GM12878 (cell line): ENCODE measurements around the gene CTBP1. TPM values are rescaled to one million over a fixed set of nuclear protein-coding genes. Genes with fewer than 3 reads are reported as not detected.

Experiments used
- ATAC-seq: fragments of 200-7000 bp; cut with Tn5 transposase; 3 replicates; pipeline ENCODE4 v1.9.1; 2020; ENCODE audit warnings: mild to moderate bottlenecking, moderate library complexity
- BruUV-seq: library from RNA; stranded (reverse); fragments of 400-500 nt; replicated peaks from 2 replicates; lab custom pipeline; 2021; lab: Mats Ljungman, UMichigan
- CTCF ChIA-PET: fragments of 300-600 bp; sonication (Branson Sonifier 250); formaldehyde crosslinking; extraction: SDS; loops from one replicate; lab custom pipeline; 2021; ENCODE audit warnings: inconsistent platforms; lab: Yijun Ruan, JAX
- POLR2A ChIA-PET: fragments of 350-600 bp; formaldehyde crosslinking; extraction: SDS; loops from one replicate; lab custom pipeline; 2021; ENCODE audit warnings: inconsistent platforms; lab: Charles Lee
- RAD21 ChIA-PET: fragments of 300-600 bp; sonication (Branson Sonifier 250); formaldehyde crosslinking; loops from one replicate; lab custom pipeline; 2023; ENCODE audit warnings: antibody characterized with exemption; ENCODE audit not compliant: unreplicated experiment; lab: Charles Lee
- SMC1A ChIA-PET: fragments of 300-600 bp; sonication (Branson Sonifier 250); formaldehyde crosslinking; loops from one replicate; lab custom pipeline; 2023; ENCODE audit not compliant: unreplicated experiment, uncharacterized antibody; lab: Charles Lee
- DNase-seq: peaks from one replicate; pipeline ENCODE4 v3.0.0-alpha.2; 2011; ENCODE audit warnings: low read depth, low spot score
- FAIRE-seq: peaks from 3 replicates; lab custom pipeline; 2011; peaks lifted over from hg19 to GRCh38; lab: Jason Lieb, UNC
- H2AFZ ChIP-seq: 2 replicates; pipeline ENCODE4 v1.6.0; 2011; ENCODE audit warnings: low read depth, low read length, control low read depth; ENCODE audit not compliant: control insufficient read depth
- H3K27ac ChIP-seq: 2 replicates; pipeline ENCODE4 v1.5.1; 2011; ENCODE audit warnings: control low read depth; ENCODE audit not compliant: control insufficient read depth, insufficient read depth
- H3K27me3 ChIP-seq, 2 experiments: replicated peaks in 1 of 2; 2 replicates each; pipeline versions ENCODE4 v1.6.0 to v1.6.1; 2011; ENCODE audit warnings: low read length in 1 of 2; ENCODE audit not compliant: control insufficient read depth in 2 of 2, insufficient read depth in 2 of 2
- H3K36me3 ChIP-seq, 2 experiments: 2 replicates each; pipeline ENCODE4 v1.5.1; 2011; ENCODE audit warnings: low read length in 1 of 2; ENCODE audit not compliant: control insufficient read depth in 2 of 2, insufficient read depth in 2 of 2
- H3K4me1 ChIP-seq: 2 replicates; pipeline ENCODE4 v1.6.1; 2011; ENCODE audit warnings: mild to moderate bottlenecking, low read length, moderate library complexity, mixed read lengths; ENCODE audit not compliant: control insufficient read depth, insufficient read depth
- H3K4me2 ChIP-seq: 2 replicates; pipeline ENCODE4 v1.6.0; 2011; ENCODE audit warnings: control low read depth; ENCODE audit not compliant: control insufficient read depth, insufficient read depth
- H3K4me3 ChIP-seq: fragments of 200-600 bp; sonication (generic); 2 replicates; pipeline ENCODE4 v1.5.1; 2016
- H3K79me2 ChIP-seq: 2 replicates; pipeline ENCODE4 v1.6.0; 2011; ENCODE audit warnings: low read length; ENCODE audit not compliant: control insufficient read depth, insufficient read depth
- H3K9ac ChIP-seq: 2 replicates; pipeline ENCODE4 v1.8.0; 2011; ENCODE audit warnings: low read length, control low read depth, mixed read lengths; ENCODE audit not compliant: control insufficient read depth, insufficient read depth
- H3K9me3 ChIP-seq: replicated peaks from 3 replicates; pipeline ENCODE4 v1.5.1; 2011; ENCODE audit warnings: mild to moderate bottlenecking, low read length; ENCODE audit not compliant: control insufficient read depth, insufficient read depth
- H4K20me1 ChIP-seq: 2 replicates; pipeline ENCODE4 v1.6.0; 2011; ENCODE audit not compliant: control insufficient read depth, insufficient read depth
- ATF7 ChIP-seq: fragments of 450-650 bp; IDR thresholded peaks from 2 replicates; pipeline ENCODE4 v1.6.1; 2016; ENCODE audit warnings: low read depth, mild to moderate bottlenecking
- CHD2 ChIP-seq: IDR thresholded peaks from 2 replicates; pipeline ENCODE4 v1.6.1; 2011; ENCODE audit warnings: low read depth, low read length, improper control_type of control experiment, borderline replicate concordance
- E4F1 ChIP-seq: fragments of 450-650 bp; IDR thresholded peaks from 2 replicates; pipeline ENCODE4 v1.6.1; 2018; ENCODE audit warnings: borderline replicate concordance, mild to moderate bottlenecking; ENCODE audit not compliant: partially characterized antibody
- GATAD2B ChIP-seq: fragments of 450-650 bp; conservative IDR thresholded peaks from 2 replicates; pipeline ENCODE4 v1.6.1; 2017; ENCODE audit warnings: low read depth, mild to moderate bottlenecking, moderate library complexity
- LARP7 ChIP-seq: fragments of 450-650 bp; IDR thresholded peaks from 2 replicates; pipeline ENCODE4 v1.6.1; 2017; ENCODE audit warnings: mild to moderate bottlenecking
- NBN ChIP-seq: fragments of 450-650 bp; IDR thresholded peaks from 2 replicates; pipeline ENCODE4 v1.6.1; 2016
- NFYA ChIP-seq: IDR thresholded peaks from 2 replicates; pipeline ENCODE4 v1.6.1; 2011; ENCODE audit warnings: low read depth, mild to moderate bottlenecking, low read length, improper control_type of control experiment, borderline replicate concordance
- NFYB ChIP-seq: IDR thresholded peaks from 2 replicates; pipeline ENCODE4 v1.6.1; 2011; ENCODE audit warnings: low read depth, mild to moderate bottlenecking, low read length, improper control_type of control experiment, moderate library complexity; ENCODE audit not compliant: insufficient read depth
- NR2F1 ChIP-seq: fragments of 450-650 bp; conservative IDR thresholded peaks from 2 replicates; pipeline ENCODE4 v1.6.1; 2017; ENCODE audit warnings: mild to moderate bottlenecking
- PKNOX1 ChIP-seq: fragments of 450-650 bp; IDR thresholded peaks from 2 replicates; pipeline ENCODE4 v1.6.1; 2016; ENCODE audit warnings: mild to moderate bottlenecking
- ZNF274 ChIP-seq: IDR thresholded peaks from one replicate; pipeline ENCODE4 v1.8.0; 2011; ENCODE audit not compliant: insufficient read length, insufficient read depth
- ZNF687 ChIP-seq: fragments of 450-650 bp; IDR thresholded peaks from 2 replicates; pipeline ENCODE4 v1.6.1; 2017; ENCODE audit warnings: mild to moderate bottlenecking, moderate library complexity
- WGBS: methylation state at CpG from one replicate; pipeline ENCODE4 v1.1.6; 2016; ENCODE audit warnings: low lambda C conversion rate; ENCODE audit not compliant: insufficient replicate concordance, insufficient coverage; ENCODE audit errors: missing lambda C conversion rate; 5-methylcytosine and 5-hydroxymethylcytosine counted together
- in situ Hi-C: fragments of 300-500 bp; cut with MboI; formaldehyde crosslinking; loops from 9 replicates; pipeline ENCODE4 v1.14.3; 2018; ENCODE audit warnings: mixed read lengths
- intact Hi-C: fragments of 100-400 bp; cut with micrococcal nuclease; formaldehyde crosslinking; loops from one replicate; pipeline ENCODE4 v1.14.2; 2022; ENCODE audit not compliant: unreplicated experiment
- polyA plus RNA-seq, 11 experiments: library from polyadenylated mRNA; depleted of rRNA in 4 of 11; unstranded in 6 of 11; stranded (reverse) in 5 of 11; fragments of >200 nt; fragmentation: Nextera tagmentation in 4 of 11; fragmentation: Illumina TruSeq in 1 of 11; extraction: Ambion mirVana in 4 of 11; extraction: Trizol in 1 of 11; gene quantifications; 1 replicate in 1 of 11; 2 replicates in 10 of 11; pipeline versions ENCODE4 v1.2.1 to v1.2.3, GENCODE V29; 2011 to 2016; ENCODE audit warnings: inconsistent platforms in 2 of 11, missing spikeins in 2 of 11, low read depth in 1 of 11
- total RNA-seq, 4 experiments: library from RNA; depleted of rRNA in 3 of 4; stranded (reverse); fragments of >200 nt in 3 of 4; fragmentation: Illumina TruSeq in 1 of 4; extraction: Trizol in 1 of 4; gene quantifications; 2 replicates each; pipeline versions ENCODE4 v1.2.1 to v1.2.3, GENCODE V29; 2013 to 2021

Gene CTBP1
- total and polyA plus RNA-seq, 10 of the 15 experiments (the other 5 are each of a cell fraction or from before 2014, with no cell fraction given), result 7.4 to 182 (median 63.1) TPM

- POLR2A ChIA-PET, result no interaction called here
- FAIRE-seq, result no peak
These were observed 56.8 kb downstream of the CTBP1 start for GRCh38 chr4:1192091-1192492.

More at GRCh38 chr4:1192091-1192492, 56.8 kb downstream of the CTBP1 start:
- no peak overlapping the region for H3K27ac ChIP-seq
- H3K9ac ChIP-seq, result no peak overlapping the region
- peaks cover 4% of the 10 kb centered on the region; the same call in 2 of the 3 replicates for H3K9me3 ChIP-seq
- no TSS peak for BruUV-seq
- no peak overlapping the region for H3K4me2 ChIP-seq
- in situ Hi-C loops (no loop called here), intact Hi-C loops (no loop called here)
- TF ChIP-seq NR2F1 (no peak), LARP7 (no peak), GATAD2B (no peak), ZNF687 (no peak), E4F1 (no peak), ATF7 (no peak), CHD2 (no peak), PKNOX1 (no peak), ZNF274 (no peak), NBN (no peak), NFYA (no peak), NFYB (no peak)
- ATAC-seq (no peak), DNase-seq (no peak)
- H3K79me2 ChIP-seq, result no peaks in the 10 kb centered on the region
- 76% methylated on average over 4 of the region's 4 CpGs for WGBS
- H2AFZ ChIP-seq, result no peak overlapping the region
- no peak overlapping the region for H3K4me3 ChIP-seq
- H3K4me1 ChIP-seq, result peaks cover 2% of the 10 kb centered on the region; the same call in 1 of the 2 replicates
- no peaks in the 10 kb centered on the region for H3K36me3 ChIP-seq
- CTCF ChIA-PET, result interaction anchor here (1.2 to 2.4 kb wide), 3 partner anchors 8 to 63 kb away, joined by 3 to 5 read pairs (median 4); no protein-coding TSS in a partner anchor
- RAD21 ChIA-PET, result no interaction called here
- SMC1A ChIA-PET, result interaction anchor here (0.7 kb wide), 1 partner anchor 57 kb away, joined by 3 read pairs; no protein-coding TSS in a partner anchor
- H4K20me1 ChIP-seq, result no peaks in the 10 kb centered on the region
- H3K27me3 ChIP-seq, result no peaks in the 10 kb centered on the region
